Stimulated activated CD4-positive, alpha-beta T cell treated with anti-CD3 and anti-CD28 coated beads, Interleukin-2, amount 100 ng/mL, for 4 hours (primary cell): Measurements from ENCODE around the gene CDKL1.
"Not testable (repeated sequence)": the region's sequence is repeated elsewhere in the genome, so short reads cannot be mapped to it uniquely, and the experiment has no call there.

ENCODE experiments used
- DNase-seq: peaks from one replicate; pipeline ENCODE4 v3.0.0-alpha.2; 2020; ENCODE audit warnings: low read depth

CDKL1 gene

DNA sequence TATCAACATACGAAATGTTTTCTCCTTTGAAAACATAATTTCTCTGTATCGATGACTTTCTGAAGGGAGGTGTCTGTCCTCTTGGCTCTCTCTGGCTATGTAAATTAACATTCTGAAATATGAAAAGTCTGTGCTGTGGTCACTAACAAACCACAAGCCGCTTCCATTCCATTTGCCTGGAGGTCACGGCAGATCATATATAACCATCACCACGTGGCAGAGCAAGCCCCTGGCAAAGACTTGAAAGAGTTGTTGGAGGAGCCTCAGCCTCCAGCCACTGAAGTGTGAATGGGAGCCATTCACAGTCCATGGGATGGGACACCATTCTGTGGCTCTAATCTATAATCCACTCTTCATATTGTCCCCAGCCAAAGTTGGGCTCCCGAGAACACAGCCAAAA is 39.6 kb downstream of the CDKL1 start:
- DNase-seq = no peak

DNA sequence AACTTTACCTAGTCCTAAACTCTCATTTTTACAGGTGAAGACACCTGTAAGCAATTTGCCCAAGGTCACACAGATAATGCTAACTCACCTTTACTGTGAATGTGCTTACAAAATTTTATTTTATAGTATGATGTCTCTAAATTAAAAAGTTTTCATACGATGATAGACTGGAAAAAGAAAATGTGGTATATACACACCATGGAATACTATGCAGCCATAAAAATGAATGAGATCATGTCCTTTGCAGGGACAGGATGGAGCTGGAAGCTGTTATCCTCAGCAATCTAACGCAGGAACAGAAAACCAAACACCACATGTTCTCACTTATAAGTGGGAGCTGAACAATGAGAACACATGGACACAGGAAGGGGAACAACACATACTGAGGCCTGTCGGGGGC is 40.4 kb downstream of the CDKL1 start:
- DNase-seq = not testable (repeated sequence)

DNA sequence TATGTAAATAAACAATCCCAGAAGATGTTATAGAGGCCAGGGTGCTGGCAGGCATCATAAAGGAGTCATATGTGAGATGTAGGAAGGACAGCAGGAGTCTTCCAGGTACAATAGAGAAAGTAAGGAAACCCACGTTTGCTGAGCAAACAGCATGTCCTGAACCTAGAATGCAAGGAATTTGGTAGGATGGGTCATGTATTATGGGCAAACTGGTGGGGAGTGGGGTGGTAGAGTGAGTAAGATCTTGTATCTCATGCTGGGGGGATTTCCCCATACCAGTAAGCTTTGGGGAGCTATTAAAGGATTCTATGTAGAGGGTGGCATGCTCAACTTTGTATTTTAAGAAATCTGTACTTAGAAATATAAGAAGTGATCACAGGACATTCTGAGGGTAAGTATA is 41.0 kb downstream of the CDKL1 start:
- DNase-seq = no peak

DNA sequence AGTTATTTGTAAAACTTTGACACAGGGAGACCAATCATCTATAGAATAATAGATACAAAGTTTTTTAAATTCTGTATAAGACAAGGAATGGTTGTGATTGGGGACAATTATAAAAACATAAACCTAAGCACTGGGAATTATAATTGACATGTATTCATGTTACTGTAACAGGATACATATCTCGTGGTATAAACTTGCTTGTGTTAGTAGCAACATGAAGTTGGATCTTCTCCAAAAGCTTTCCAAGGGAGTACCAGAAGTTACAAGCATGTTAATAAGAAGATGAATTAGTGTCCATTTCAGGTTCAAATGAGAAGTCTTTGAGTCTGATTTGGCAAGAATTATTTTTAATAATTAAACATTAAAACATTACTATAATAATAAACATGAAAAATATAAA is 42.2 kb downstream of the CDKL1 start:
- no peak for DNase-seq

DNA sequence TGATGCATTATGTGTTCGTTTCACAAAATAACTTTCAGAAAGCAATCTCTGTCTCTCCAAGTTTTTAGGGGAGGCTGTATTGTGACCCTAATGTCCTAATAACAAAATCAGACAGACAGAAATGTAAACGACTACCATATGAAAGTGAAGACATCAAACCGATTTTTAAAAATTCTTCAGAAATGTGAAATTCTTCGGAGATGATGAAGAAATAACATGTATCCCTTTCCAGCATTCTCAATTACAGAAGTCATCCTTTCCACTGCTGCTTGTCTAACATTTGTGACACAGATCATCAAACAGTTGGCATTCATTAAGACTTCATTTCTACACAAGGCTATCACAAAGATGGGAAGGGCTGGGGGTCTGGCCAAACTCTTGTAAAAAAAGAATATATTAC is 43.6 kb downstream of the CDKL1 start:
- no peak for DNase-seq

DNA sequence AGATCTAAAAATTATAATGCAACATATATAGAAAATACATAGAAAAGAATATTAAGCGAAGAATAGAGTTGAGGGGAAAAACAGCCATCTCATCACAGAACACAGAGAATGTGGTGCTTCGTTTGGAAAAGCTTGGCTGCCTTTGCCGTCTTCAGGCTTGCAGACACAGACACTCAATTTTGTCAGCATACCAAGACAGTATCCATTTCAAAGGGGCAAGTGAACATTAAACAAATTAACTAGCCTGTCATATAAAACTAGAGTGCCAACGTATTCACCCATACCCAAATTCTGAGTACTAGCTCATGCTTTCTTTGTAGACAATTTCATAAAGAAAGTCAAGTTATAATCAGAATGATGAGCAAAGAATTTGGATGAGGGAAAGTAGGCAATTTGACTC is 44.1 kb downstream of the CDKL1 start:
- no peak for DNase-seq

DNA sequence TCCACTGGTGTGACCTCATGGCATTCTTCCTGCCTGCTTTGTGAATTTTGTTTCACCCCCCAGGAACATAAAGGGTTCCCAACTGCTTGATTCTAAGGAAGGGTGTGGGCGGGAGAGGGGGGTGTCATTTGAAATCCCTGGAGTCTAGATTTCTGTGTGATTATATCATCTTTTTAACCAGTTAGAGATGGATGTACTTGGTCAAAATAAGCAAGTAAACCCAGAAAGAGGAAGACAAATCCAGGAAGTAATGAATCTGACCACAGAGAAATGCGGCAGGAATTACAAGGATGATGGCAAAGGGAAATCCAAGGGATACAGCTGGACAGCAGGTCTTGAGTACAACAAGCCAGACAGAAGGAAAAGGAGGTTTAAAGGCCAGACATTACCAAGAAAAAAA is 45.7 kb downstream of the CDKL1 start:
- DNase-seq = no peak

DNA sequence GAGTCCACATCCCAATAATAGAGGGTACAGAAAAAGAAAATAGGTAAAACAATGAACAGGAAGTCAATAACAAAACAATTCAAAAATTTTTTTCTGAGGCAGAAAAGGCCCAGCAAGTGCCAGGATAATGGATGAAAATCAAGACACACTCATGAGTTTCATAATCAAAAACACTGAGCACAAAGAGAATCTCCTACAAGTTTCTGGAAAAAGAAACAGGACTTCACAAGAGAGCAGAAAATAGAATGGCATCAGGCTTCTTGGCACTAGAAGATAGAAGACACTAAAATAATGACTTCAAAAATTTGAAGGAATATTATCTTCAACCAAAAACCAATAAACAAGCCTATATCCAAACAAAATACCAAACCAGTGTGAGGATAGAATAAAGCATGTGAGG is 47.7 kb downstream of the CDKL1 start:
- DNase-seq = no peak

DNA sequence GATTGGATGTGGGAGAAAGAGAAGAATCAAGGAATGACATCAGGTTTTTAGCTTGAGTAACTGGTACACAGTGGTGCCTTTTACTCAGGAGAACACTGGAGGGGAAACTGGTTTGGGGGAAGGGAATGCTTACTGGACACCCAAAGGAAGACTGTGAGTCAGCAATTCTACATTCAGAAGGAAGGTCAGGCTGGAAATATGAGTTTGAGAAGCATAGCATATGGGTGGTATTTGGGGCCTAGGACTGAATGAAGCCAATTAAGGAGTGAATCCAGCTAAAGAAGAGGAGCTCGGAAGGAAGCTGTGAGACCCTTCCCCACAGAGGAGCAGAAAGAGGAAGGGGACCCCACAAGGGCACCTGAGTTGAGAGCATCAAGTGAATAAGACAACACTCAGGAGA is 49.2 kb downstream of the CDKL1 start:
- DNase-seq = no peak

DNA sequence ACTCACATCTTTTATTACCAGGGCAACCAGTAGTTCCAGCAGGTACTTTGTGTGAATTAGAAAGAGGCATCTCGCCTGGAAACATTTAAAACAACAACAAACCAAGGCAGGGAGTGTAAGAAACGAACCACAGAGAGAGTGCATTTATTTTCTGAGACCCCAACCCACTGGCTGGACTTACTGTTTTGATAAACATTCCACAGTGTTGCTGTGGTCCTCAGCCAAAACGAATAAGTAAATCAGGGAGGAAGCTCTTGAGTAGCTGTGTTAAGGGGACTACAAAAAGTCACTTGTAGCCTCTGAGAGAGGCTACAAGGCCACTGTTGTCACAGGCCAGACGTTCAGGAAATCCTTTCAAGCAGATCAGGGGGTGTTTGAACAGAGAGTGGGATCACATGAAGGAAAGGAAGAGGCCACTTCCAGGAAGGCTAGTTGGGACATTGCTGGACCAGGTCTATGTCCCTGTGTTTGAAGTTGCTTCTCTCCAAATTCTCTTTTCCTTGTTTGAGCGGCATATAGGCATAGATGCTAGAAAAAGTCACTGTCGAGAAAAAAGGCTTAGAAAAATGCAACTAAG is 50.7 kb downstream of the CDKL1 start:
- DNase-seq = no peak

DNA sequence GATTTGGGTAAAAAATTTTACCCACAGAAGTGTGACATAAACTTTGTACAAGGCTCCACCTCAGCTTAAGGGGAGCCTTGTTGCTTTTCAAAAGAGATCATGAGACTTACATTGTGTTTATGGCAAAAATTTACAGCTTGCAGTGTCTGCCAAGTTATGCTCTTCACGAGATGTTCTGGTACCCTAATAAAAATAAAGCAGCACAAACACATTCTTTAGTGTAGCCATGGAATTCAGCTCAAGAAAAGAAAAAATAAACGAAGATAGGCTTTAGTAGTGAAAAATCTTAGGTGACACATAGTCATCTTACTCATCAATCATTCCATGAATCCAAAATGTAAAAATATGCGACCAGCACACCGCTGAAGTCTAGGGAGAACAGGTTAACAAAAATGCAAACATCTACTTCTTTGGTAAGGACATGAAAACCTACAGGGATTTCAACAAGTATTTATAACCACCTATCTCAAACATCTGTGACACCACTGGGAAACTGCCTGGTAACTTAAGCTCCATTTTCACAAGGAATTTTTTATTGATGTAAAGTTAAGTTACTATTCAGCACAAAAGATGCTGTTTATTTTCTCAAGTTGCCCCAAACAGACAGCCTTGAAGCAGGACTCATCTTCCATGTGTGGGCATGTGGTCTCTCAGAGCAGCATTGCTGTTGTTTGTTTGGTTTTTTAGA is 51.7 kb downstream of the CDKL1 start:
- DNase-seq = no peak

DNA sequence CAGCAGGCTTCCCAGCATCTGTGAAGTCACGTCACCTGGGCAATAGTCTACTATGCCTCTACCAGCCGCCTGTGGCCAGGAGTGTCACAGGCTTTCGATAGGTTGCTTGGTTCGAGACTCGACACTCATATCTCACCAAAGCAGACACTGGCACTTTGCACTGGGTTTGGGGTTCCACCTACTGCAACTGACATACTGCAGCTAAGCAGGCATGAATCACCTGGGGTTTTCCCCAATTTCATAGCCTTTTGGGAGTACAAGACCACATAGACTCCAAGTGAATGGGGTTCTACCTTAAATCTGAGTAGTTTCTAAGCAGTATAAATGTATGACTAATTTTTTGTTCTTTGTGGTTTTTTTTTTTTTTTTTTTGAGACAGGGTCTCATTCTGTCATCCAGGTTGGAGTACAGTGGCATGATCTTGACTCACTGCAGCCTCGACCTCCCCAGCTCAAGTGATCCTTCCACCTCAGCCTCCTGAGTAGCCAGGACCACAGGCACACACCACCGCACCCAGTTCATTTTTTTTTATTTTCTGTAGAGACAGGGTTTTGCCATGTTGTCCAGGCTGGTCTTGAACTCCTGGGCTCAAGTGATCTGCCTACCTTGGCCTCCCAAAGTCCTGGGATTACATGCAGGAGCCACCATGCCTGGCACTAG is 52.4 kb downstream of the CDKL1 start:
- DNase-seq = peak; percentile 60

DNA sequence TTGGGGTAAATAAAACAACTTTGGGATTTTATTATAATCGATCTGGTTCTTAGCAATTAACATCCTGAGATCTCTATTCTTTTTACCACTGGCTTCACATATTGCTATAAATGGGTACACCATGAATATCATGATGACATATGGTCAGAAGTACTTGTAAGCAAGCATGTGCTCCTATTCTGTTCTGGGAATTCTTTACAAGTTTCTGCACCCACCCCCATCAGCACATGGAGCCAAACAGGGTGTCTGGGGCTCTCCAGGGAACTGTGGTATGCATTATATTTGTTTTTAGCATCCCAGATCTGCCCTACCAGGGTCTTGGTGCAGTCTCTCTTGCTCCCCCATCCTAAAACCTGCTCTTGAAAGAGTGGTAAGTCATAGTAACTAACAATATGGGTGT is 53.2 kb downstream of the CDKL1 start:
- no peak for DNase-seq

DNA sequence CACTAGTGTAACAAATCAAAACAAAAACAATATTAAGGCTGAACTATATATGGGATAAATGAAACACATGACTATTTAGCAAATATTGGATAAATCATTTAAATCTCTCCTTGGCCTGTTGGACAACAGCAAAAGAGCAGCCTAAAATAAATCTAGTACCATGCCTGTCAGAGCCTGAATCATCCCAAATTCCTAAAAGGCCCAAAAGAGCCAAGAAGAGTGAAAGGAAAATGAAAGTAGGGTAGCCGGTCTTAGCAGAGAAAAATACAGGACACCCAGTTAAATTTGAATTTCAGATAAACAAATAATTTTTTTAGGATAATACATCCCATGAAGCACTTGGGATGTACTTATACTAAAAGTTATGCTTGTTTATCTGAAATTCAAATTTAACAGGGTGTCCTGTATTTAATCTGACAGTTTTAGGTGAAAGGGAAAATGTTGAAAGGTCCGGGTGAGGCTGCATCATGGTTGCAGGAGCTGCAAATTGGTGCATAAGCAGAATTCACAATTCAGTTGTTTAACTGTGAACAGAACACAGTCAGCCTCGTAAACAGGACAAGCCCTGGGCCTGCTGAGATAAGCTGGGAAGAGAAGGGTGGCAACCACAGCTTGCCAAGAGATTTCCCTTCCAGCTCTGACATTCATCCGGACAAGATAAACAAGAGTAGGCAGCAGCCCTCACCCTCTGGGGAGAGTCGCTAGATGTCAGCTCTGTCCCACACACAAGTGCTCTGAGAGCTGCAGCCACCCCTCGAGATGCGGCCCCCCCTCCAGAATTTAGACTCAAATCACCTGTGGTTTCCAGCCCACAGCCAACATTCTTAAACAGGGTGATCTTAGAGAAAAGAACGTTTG is 54.2 kb downstream of the CDKL1 start:
- DNase-seq = no peak

DNA sequence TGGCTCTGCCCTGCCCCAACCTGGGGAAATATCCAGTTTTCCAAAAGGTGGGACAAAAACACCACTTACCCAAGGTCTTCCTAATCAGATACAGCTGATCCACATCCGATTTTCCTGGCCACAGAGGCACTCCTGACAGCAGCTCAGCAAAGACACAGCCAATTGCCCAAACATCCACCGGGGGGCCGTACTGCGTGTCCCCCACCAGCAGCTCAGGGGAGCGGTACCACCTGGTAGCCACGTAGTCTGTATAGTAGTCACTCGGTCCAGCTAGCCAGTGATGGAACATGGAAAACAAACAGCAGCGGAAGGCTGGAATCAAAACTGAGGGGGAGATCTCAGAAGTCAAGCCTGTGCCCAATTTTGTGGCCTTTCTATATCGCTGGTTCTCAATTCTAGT is 55.7 kb downstream of the CDKL1 start:
- no peak for DNase-seq

DNA sequence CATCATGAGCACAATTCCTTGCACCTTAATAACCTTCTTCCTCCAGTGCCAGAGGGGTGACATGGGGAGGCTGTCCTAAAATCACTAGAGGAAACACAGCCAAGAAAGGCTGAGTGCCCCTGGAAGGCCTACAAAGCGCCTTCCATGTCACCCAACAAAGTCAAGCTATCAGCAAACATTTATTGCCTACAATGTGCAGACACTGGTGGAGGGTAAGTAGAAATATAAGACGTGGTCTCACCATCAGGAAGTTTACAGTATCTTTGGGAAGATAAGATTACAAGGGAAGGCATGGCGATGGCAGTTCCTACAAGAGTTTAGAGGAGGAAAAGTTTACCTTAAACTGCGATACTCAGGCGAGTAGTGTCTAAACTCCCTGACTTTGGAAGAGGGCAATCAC is 56.6 kb downstream of the CDKL1 start:
- no peak for DNase-seq

DNA sequence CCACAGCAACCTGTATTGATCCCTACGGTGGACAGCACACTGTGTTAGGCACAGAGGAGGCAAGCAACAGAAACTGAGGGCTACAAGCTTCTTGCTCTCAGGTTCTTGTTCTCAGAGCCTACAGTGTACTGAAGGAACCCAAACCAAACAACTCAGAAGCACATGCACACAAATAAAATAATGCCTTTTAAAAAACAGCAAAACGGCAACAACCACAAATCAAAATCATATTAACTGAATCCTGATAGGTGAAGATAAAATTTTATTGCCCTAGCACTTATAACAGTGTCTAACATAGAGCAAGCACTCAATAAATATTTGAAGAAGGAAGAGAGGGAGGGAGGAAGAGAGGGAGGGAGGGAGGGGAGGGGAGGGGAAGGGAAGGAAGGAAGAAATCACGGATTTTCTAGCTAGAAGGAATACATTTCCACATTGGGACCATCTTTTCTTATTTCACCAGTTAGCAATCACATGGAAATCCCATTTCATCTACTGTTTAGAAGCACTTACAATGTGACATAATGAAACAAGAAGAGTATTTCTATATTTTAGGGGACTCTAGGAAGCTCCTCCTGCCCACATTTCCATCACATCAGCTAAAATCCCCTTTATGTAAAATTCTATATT is 57.4 kb downstream of the CDKL1 start:
- no peak for DNase-seq

DNA sequence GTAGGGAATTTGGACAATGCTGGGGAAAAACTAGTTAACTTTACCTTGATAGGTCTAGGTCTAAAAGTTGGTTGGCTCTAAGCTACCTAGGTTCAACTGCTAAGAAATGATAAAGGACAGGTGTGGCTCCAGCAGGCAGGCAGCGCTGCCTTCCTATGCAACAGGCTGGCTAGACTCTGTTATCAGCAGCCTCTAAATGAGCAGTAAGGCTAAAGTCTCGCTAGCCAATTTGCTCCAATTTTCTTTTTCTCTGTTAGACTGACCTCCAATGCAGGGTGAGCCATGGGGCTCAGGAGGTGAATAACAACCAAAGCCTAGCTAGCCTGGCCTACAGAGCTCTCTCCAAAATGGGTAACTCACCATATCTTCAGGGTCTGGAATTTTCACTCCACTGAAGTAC is 58.1 kb downstream of the CDKL1 start:
- no peak for DNase-seq

DNA sequence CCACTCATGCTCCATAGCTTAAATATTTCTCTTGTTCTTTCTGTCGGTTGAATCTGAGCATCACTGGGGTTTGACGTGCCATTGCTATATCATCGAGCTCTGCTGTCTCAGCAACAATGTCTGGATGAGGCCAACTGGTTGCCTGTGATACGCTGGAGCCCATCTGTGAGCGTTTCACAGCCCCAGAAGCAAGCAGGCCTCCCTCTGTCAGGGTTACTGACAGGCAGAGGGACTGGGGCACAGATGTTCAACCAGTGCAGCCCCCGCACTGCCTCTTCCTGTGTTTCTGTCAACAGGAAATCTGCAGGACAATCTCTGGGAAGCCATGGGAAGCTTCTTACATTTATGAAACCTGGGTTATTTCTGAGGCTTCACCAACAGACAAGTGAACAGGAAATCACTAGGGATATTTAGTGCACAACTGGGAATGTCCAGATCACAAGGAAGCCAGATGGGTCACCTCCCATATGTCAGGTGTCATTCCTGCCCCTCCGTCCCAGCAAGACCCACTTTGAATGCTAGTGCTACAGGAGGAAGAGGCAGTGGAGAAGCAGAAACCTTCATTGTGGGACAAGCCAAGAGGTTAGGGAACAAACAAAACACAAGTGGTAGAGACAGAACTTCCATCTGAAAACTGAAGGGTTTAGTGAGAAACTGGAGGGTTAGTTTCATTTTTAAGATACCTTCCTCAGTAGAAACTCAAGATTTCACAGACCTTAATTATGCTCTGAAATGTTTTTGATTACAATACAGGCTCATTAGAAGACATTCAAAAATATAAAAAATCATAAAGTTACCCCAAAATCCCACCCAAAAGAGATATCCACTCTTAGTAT is 60.5 kb downstream of the CDKL1 start:
- no peak for DNase-seq

DNA sequence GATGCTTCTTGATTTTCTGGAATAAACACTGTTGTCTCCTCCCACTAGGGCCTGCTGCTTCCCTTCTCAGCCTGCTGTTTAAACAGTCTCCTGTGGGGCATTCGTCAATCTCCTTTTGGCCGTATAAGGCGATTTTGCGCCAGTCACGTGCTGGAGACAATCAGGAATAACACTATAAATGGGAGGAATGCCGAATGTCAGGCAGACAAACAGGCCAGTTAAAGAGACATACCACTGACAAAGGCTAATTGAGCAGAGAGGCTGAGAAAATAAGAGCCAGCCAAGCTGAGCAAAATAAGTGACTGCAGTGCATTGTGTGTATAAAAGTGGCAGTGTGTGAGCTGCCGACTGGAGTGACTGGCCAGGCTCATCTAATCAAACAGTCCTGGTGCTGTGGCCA is 61.3 kb downstream of the CDKL1 start:
- DNase-seq = no peak

DNA sequence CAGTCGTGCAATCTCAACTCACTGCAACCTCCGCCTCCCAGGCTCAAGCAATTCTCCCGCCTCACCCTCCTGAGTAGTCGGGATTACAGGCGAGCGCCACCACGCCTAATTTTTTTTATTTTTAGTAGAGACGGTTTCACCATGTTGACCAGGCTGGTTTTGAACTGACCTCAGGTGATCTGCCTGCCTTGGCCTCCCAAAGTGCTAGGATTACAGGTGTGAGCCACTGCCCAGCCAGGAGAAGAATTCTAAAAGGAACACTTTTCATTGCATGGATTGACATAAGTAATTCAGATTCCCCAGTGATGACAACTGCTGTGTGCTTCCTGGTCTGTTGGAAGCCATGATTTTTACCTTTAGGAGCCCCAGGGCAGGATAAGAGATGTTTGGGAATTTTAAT is 62.5 kb downstream of the CDKL1 start:
- no peak for DNase-seq
